Vagina (tissue), 2 donors: ENCODE measurements around the gene DTD1. TPM values are rescaled to one million over a fixed set of nuclear protein-coding genes. Genes with fewer than 3 reads are reported as not detected.

Experiments used
- DNase-seq, 2 donors: peaks; one replicate each; pipeline ENCODE4 v3.0.0-alpha.2; 2017; ENCODE audit errors: extremely low spot score in 2 of 2
- H3K27ac ChIP-seq: fragments of 200-600 bp; sonication (generic); one replicate; pipeline ENCODE4 v1.5.1; 2019
- H3K27me3 ChIP-seq: fragments of 200-600 bp; sonication (generic); one replicate; pipeline ENCODE4 v1.5.1; 2019
- H3K36me3 ChIP-seq, 2 donors: fragments of 200-600 bp; sonication (generic); one replicate each; pipeline ENCODE4 v1.5.1; 2017 to 2019
- H3K4me1 ChIP-seq: fragments of 200-600 bp; sonication (generic); one replicate; pipeline ENCODE4 v1.5.1; 2019
- H3K4me3 ChIP-seq, 2 donors: fragments of 200-600 bp; sonication (generic); 1 replicate in 1 of 2; 2 replicates in 1 of 2; pipeline ENCODE4 v1.5.1; 2016 to 2019
- H3K9me3 ChIP-seq: fragments of 200-600 bp; sonication (generic); one replicate; pipeline ENCODE4 v1.5.1; 2019
- CTCF ChIP-seq, 3 experiments: fragments of 450-650 bp in 2 of 3; fragments of 200-600 bp in 1 of 3; sonication (generic) in 1 of 3; IDR thresholded peaks; one replicate each; pipeline ENCODE4 v1.5.1; 2017 to 2019; ENCODE audit warnings: antibody characterized with exemption in 3 of 3, mild to moderate bottlenecking in 2 of 3, moderate library complexity in 2 of 3
- POLR2A ChIP-seq, 2 donors: fragments of 450-650 bp; IDR thresholded peaks; one replicate each; pipeline ENCODE4 v1.6.1; 2017; ENCODE audit warnings: antibody characterized with exemption in 2 of 2, mild to moderate bottlenecking in 2 of 2, moderate library complexity in 2 of 2
- POLR2AphosphoS5 ChIP-seq, 2 donors: sonication (generic); formaldehyde crosslinking; IDR thresholded peaks; one replicate each; pipeline ENCODE4 v1.9.0; 2017; ENCODE audit warnings: antibody characterized with exemption in 2 of 2, mild to moderate bottlenecking in 2 of 2, low read depth in 1 of 2; ENCODE audit not compliant: insufficient read depth in 1 of 2
- intact Hi-C: fragments of 100-400 bp; cut with DNase I; formaldehyde crosslinking; loops from one replicate; pipeline ENCODE4 v1.15.1; 2023
- small RNA-seq: library from RNA; depleted of rRNA; stranded (forward); fragments of <200 nt; gene quantifications from one replicate; pipeline ENCODE3, GENCODE V24; 2016
- total RNA-seq: library from RNA; depleted of rRNA; stranded (reverse); fragments of >200 nt; gene quantifications from one replicate; pipeline ENCODE4 v1.2.3, GENCODE V29; 2016

The DTD1 gene
- total RNA-seq, 1 donor from 2014 or later, result 24.1 TPM

GRCh38 chr20:18811904-18812303 is 224.1 kb downstream of the DTD1 start:
- H3K27me3 ChIP-seq, result no peaks in the 10 kb centered on the region
- H3K27ac ChIP-seq, result no peak overlapping the region
- intact Hi-C loops, result no loop called here
- DNase-seq, result no peak
- no peaks in the 10 kb centered on the region for H3K36me3 ChIP-seq
- no peaks in the 10 kb centered on the region for H3K9me3 ChIP-seq
- TF ChIP-seq CTCF (IDR thresholded peaks at IDR 0.05) (no peak), POLR2AphosphoS5 (IDR thresholded peaks at IDR 0.05; ENCODE audit: insufficient read depth in 1 of 2, low read depth in 1 of 2) (no peak), POLR2A (IDR thresholded peaks at IDR 0.05) (no peak)
- no peak overlapping the region for H3K4me3 ChIP-seq
- H3K4me1 ChIP-seq, result no peaks in the 10 kb centered on the region

- no peaks in the 10 kb centered on the region for H3K27me3 ChIP-seq
- no peak within 1 kb of the TSS for H3K4me3 ChIP-seq
- H3K9me3 ChIP-seq, result no peaks in the 10 kb centered on the region
- H3K27ac ChIP-seq, result no peak within 1 kb of the TSS
- no peaks in the 10 kb centered on the region for H3K36me3 ChIP-seq
- intact Hi-C loops, result no loop called here
- no peaks in the 10 kb centered on the region for H3K4me1 ChIP-seq
- TF ChIP-seq POLR2AphosphoS5 (IDR thresholded peaks at IDR 0.05; ENCODE audit: insufficient read depth in 1 of 2, low read depth in 1 of 2) (no peak), CTCF (IDR thresholded peaks at IDR 0.05) (no peak), POLR2A (IDR thresholded peaks at IDR 0.05) (no peak)
- DNase-seq, result no peak
Observed at GRCh38 chr20:18813483-18813882, 225.6 kb downstream of the DTD1 start, which contains the start of gene SCP2D1. TSS of gene SCP2D1 (plus strand) at chr20:18813783. CDS start at chr20:18813816, 33 bp downstream.

- H3K27ac ChIP-seq, result no peak overlapping the region
- no peaks in the 10 kb centered on the region for H3K4me1 ChIP-seq
- no peak for DNase-seq
- TF ChIP-seq CTCF (IDR thresholded peaks at IDR 0.05) (no peak), POLR2A (IDR thresholded peaks at IDR 0.05) (no peak), POLR2AphosphoS5 (IDR thresholded peaks at IDR 0.05; ENCODE audit: insufficient read depth in 1 of 2, low read depth in 1 of 2) (no peak)
- H3K4me3 ChIP-seq, result no peak overlapping the region
- intact Hi-C loops, result no loop called here
- H3K9me3 ChIP-seq, result no peaks in the 10 kb centered on the region
- no peaks in the 10 kb centered on the region for H3K36me3 ChIP-seq
- no peaks in the 10 kb centered on the region for H3K27me3 ChIP-seq
Observed at GRCh38 chr20:18815194-18815942, 227.5 kb downstream of the DTD1 start.

Small RNA genes lying within 50 kb of the gene (small RNA-seq; reads per million reads assigned to genes)
- gene RN7SL638P (not detected), gene RNU6ATAC34P (not detected)

Other genes with a start within 250 kb of the DTD1 start
- 2.9 TPM for gene DZANK1, start 121.0 kb upstream of the DTD1 start, total RNA-seq
- gene POLR3F, start 120.7 kb upstream of the DTD1 start, total RNA-seq, result 8.1 TPM
- 11.0 TPM for gene RBBP9, start 90.8 kb upstream of the DTD1 start, total RNA-seq
- gene SEC23B, start 80.1 kb upstream of the DTD1 start, total RNA-seq, result 30.7 TPM
- gene SMIM26, start 20.6 kb upstream of the DTD1 start, total RNA-seq, result 85.2 TPM
- not detected for gene SCP2D1, start 225.7 kb downstream of the DTD1 start, total RNA-seq